Measurements from ENCODE around the gene RANBP1. TPM values are rescaled to one million over a fixed set of nuclear protein-coding genes. Genes with fewer than 3 reads are reported as not detected.

RANBP1 gene
- total and polyA plus RNA-seq, 2 of the 8 experiments (the other 6 are each of a cell fraction or from before 2014, with no cell fraction given) = 343 to 484 TPM

- H3K9me3 ChIP-seq (ENCODE audit: insufficient read depth in 2 of 2, low read depth in 1 of 2, low read length in 1 of 2) = no peaks in the 10 kb centered on the region
- peaks cover 3 to 19% (median 10%) of the 10 kb centered on the region in 4 experiments; a peak in 6 of 7 replicates for H3K4me1 ChIP-seq (replicated peaks in 1 of 4; ENCODE audit: control insufficient read depth in 3 of 4, insufficient read depth in 4 of 4, low read length in 3 of 4)
- H3K27ac ChIP-seq (ENCODE audit: low read depth, low read length) = peak overlapping the region; percentile 41; the same call in 1 of the 2 replicates
- H2BK120ac ChIP-seq (replicated peaks; ENCODE audit: low read depth, low read length) = no peak overlapping the region
- H3K79me1 ChIP-seq (ENCODE audit: low read depth, low read length) = peaks cover 35% of the 10 kb centered on the region
- ChIA-PET CTCF (ENCODE audit: partially characterized antibody) (interaction anchor here (0.7 to 4.3 kb wide), 16 partner anchors 11 to 135 kb away, joined by 3 to 18 read pairs (median 7); partner anchors contain the start of gene RANBP1), POLR2A (ENCODE audit: partially characterized antibody) (interaction anchor here (0.9 to 29.4 kb wide), 8 partner anchors 9 to 114 kb away, joined by 3 to 598 read pairs (median 4); partner anchors contain the start of genes RANBP1 and TRMT2A)
- 72% methylated on average over 21 of the region's 23 CpGs; no CpG with 5 or more reads in 1 of the 2 experiments for WGBS, 2 experiments (ENCODE audit: extremely low coverage in 1 of 2, insufficient coverage in 1 of 2, insufficient read length in 1 of 2, insufficient replicate concordance in 2 of 2, low coverage in 1 of 2, low lambda C conversion rate in 2 of 2, missing lambda C conversion rate in 1 of 2)
- no peak overlapping the region for H3K4me3 ChIP-seq (ENCODE audit: extremely low read depth in 1 of 4, insufficient read depth in 2 of 4, low read depth in 3 of 4, low read length in 4 of 4)
- peak overlapping the region; percentile 34; the same call in 1 of the 2 replicates for H2AK5ac ChIP-seq (ENCODE audit: low read depth, low read length)
- H2AFZ ChIP-seq (ENCODE audit: low read length) = no peak overlapping the region
- H3K4ac ChIP-seq (replicated peaks; ENCODE audit: insufficient read length, low read depth, low read length) = no peak overlapping the region
- peak in 1 of 2 experiments; percentile 82 for DNase-seq (ENCODE audit: low read depth in 1 of 2, low spot score in 2 of 2)
- no peak overlapping the region for H3K56ac ChIP-seq (replicated peaks; ENCODE audit: insufficient read length, low read depth, low read length)
- H3K36me3 ChIP-seq (ENCODE audit: control insufficient read depth in 2 of 4, insufficient read depth in 4 of 4, low read length in 3 of 4) = peaks cover 36 to 42% (median 41%) of the 10 kb centered on the region in 4 experiments
- H3K27me3 ChIP-seq (replicated peaks in 1 of 4; ENCODE audit: control insufficient read depth in 3 of 4, extremely low read depth in 1 of 4, insufficient read depth in 3 of 4, low read length in 3 of 4) = no peaks in the 10 kb centered on the region
- no peak overlapping the region for H3K23ac ChIP-seq (ENCODE audit: insufficient read length)
- H3K4me2 ChIP-seq (ENCODE audit: insufficient read depth in 1 of 2, low read depth in 2 of 2, low read length in 2 of 2) = peak overlapping the region; percentile 10 to 13; a peak in 1 of 4 replicates
- no peak for FAIRE-seq
- 0 out of 2 replicates have a peak overlapping the region, but pooled peaks have one; percentile 45 for H4K8ac ChIP-seq (ENCODE audit: extremely low read depth, insufficient read depth, low read length)
- peak overlapping the region; percentile 19 for H4K5ac ChIP-seq (ENCODE audit: insufficient read length, low read depth, low read length)
- H3K9ac ChIP-seq (replicated peaks in 1 of 4; ENCODE audit: extremely low read depth in 1 of 4, low read depth in 3 of 4, low read length in 3 of 4) = peak overlapping the region in 2 of 4 experiments; percentile 25 to 34; a peak in 3 of 7 replicates
- H3K79me2 ChIP-seq (ENCODE audit: control insufficient read depth in 1 of 2, insufficient read depth in 2 of 2, low read length in 2 of 2) = peaks cover 27 to 70% of the 10 kb centered on the region in 2 experiments
- peak overlapping the region; percentile 52 for H4K91ac ChIP-seq (replicated peaks; ENCODE audit: insufficient read length, low read length)
- H3K23me2 ChIP-seq (ENCODE audit: low read depth, low read length) = peaks cover 9% of the 10 kb centered on the region
- H3K18ac ChIP-seq (ENCODE audit: extremely low read depth, low read length) = peak overlapping the region; percentile 48; the same call in 1 of the 2 replicates
- H2BK15ac ChIP-seq (ENCODE audit: low read length) = peak overlapping the region; percentile 21; the same call in 1 of the 2 replicates
- H4K20me1 ChIP-seq (replicated peaks in 1 of 2; ENCODE audit: control insufficient read depth in 1 of 2, insufficient read depth in 2 of 2, low read length in 2 of 2) = peaks cover 23 to 59% of the 10 kb centered on the region in 2 experiments
- peak overlapping the region; percentile 44; the same call in 1 of the 2 replicates for H2BK12ac ChIP-seq (ENCODE audit: low read depth, low read length)
- H2BK5ac ChIP-seq (ENCODE audit: low read depth, low read length) = no peak overlapping the region
- H2BK20ac ChIP-seq (ENCODE audit: low read length) = no peak overlapping the region
- H3K14ac ChIP-seq (ENCODE audit: insufficient read length) = no peak overlapping the region
- peak; percentile 98 for TF ChIP-seq MAX (IDR thresholded peaks at IDR 0.05)
- no peak for TF ChIP-seq CBX8 (IDR thresholded peaks at IDR 0.05; ENCODE audit: borderline replicate concordance, low read depth, low read length)
- TF ChIP-seq CTCF (IDR thresholded peaks at IDR 0.05; ENCODE audit: control extremely low read depth in 1 of 3, insufficient read depth in 1 of 3, low read depth in 1 of 3, low read length in 3 of 3) = peak; percentile 69 to 89 (median 78)
- TF ChIP-seq ASH2L (IDR thresholded peaks at IDR 0.05; ENCODE audit: low read length) = no peak
- peak; percentile 59; the same call in 1 of the 2 replicates for TF ChIP-seq CREB1 (IDR thresholded peaks at IDR 0.05)
- no peak for TF ChIP-seq HDAC6 (IDR thresholded peaks at IDR 0.05; ENCODE audit: low read depth, low read length)
- TF ChIP-seq RAD21 (IDR thresholded peaks at IDR 0.05 in 1 of 2, conservative IDR thresholded peaks at IDR 0.05 in 1 of 2; ENCODE audit: low read depth in 2 of 2, low read length in 2 of 2) = peak; percentile 56 to 62
Observed at GRCh38 chr22:20084547-20085413, 31.1 kb upstream of the RANBP1 start.

Data from H1 (cell line).